8988T (cell line): ENCODE data around the gene MYD88.
"Not testable (repeated sequence)": the region's sequence is repeated elsewhere in the genome, so short reads cannot be mapped to it uniquely, and the experiment has no call there.

Experiments
- DNase-seq: peaks from one replicate; pipeline ENCODE4 v3.0.0; 2011

Gene MYD88

GRCh38 chr3:38127611-38128302, 10.7 kb upstream of the MYD88 start:
- no peak for DNase-seq

- no peak for DNase-seq
Measured at GRCh38 chr3:38128303-38128655, 10.2 kb upstream of the MYD88 start.

- DNase-seq = no peak
Measured at GRCh38 chr3:38129058-38129457, 9.4 kb upstream of the MYD88 start.

GRCh38 chr3:38130631-38131065, 7.8 kb upstream of the MYD88 start:
- DNase-seq = no peak

GRCh38 chr3:38131621-38132369, 6.7 kb upstream of the MYD88 start:
- peak; percentile 71 for DNase-seq

- no peak for DNase-seq
Measured at GRCh38 chr3:38133209-38133556, 5.3 kb upstream of the MYD88 start.

GRCh38 chr3:38133557-38134405, 4.7 kb upstream of the MYD88 start:
- no peak for DNase-seq

- DNase-seq = not testable (repeated sequence)
Measured at GRCh38 chr3:38134517-38135143, 3.8 kb upstream of the MYD88 start.

- DNase-seq = not testable (repeated sequence)
Measured at GRCh38 chr3:38135621-38136277, 2.7 kb upstream of the MYD88 start.

- DNase-seq = no peak
Measured at GRCh38 chr3:38136393-38136776, 2.1 kb upstream of the MYD88 start.

GRCh38 chr3:38136777-38137614, 1.5 kb upstream of the MYD88 start, which contains the start of gene ACAA1:
TSS of gene ACAA1 (minus strand) at chr3:38137127. CDS start at chr3:38137035, 92 bp downstream.
- DNase-seq = peak; percentile 93

GRCh38 chr3:38137615-38138348, 679 bp upstream of the MYD88 start:
- no peak for DNase-seq

- DNase-seq = no peak
Measured at GRCh38 chr3:38139191-38139590, 730 bp downstream of the MYD88 start.

GRCh38 chr3:38139652-38140051, 1.2 kb downstream of the MYD88 start:
- no peak for DNase-seq

GRCh38 chr3:38140326-38141172, 2.1 kb downstream of the MYD88 start:
- DNase-seq = no peak

- DNase-seq = no peak
Measured at GRCh38 chr3:38141173-38141951, 2.9 kb downstream of the MYD88 start.

- DNase-seq = no peak
Measured at GRCh38 chr3:38141952-38142273, 3.5 kb downstream of the MYD88 start.

- DNase-seq = no peak
Measured at GRCh38 chr3:38142959-38143358, 4.5 kb downstream of the MYD88 start.

GRCh38 chr3:38143511-38143910, 5.0 kb downstream of the MYD88 start:
- no peak for DNase-seq
